COLO668 (cell line): ENCODE measurements around the gene GJD3.

Source experiments
- DNase-seq: peaks from one replicate; lab custom pipeline; 2025; ENCODE audit not compliant: unreplicated experiment; lab: John Stamatoyannopoulos, UW

Gene GJD3

DNA sequence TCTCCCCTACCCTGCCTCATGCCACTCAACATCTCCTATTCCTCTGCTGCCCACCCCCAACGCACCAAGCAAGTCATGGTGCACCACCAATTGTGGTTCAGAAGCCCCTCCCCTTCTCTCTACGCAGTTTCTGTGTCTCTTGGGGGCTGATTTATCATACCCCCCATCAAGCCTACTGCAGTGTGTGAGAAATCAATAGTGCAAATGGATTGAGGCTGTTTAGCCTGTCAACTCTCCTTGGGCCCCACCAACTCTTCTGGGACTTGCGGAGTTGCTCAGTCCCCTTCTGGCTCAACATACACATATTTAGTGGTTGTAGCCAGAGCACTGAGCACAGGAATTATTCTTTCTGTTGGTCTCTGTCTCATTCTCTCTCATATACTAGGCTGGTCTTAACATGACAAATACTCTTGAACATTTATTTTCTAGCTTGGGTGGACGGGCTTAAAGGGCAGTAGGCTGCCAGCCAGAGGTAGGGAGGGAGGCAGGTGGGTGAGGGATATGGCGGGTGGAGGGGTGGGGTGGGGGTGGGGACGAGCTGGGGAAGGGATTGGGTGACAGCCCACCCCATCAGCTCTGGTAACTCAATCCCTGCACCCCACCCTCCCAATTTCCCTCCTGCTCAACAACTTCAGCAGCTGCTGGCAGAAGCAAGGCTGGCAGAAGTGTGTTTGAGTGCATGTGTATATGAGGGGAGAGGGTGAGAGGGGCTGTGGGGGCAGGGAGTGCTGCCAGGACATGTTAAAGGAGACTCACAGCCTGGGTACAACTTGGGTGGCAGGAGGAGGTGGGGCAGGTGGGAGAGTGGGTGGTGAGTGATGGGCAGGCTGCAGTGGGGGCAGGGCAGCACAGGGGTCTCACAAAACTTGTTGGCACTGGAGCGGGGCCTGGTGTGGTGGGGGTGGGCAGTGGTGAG lies 50.6 kb downstream of the GJD3 start:
- peak; percentile 34 for DNase-seq
